Measurements from ENCODE around the gene RDM1.

DNA sequence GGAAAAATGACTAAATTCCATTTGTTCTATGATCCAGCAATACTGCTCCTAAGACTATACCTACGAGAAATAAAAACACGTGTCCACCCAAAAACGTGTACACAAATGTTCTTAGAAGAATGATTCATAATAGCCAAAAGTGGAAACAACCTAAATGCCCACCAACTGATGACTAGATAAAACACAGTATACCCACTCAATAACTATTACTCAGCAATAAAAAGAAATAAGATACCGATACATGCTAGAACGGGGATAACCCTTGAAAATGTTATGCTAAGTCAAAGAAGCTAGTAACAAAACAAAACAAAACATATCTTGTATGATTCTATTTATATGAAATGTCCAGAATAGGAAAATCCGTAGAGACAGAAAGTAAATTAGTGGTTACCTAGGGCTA, 33.1 kb upstream of the RDM1 start:
- TF ChIP-seq, protein P1, sequence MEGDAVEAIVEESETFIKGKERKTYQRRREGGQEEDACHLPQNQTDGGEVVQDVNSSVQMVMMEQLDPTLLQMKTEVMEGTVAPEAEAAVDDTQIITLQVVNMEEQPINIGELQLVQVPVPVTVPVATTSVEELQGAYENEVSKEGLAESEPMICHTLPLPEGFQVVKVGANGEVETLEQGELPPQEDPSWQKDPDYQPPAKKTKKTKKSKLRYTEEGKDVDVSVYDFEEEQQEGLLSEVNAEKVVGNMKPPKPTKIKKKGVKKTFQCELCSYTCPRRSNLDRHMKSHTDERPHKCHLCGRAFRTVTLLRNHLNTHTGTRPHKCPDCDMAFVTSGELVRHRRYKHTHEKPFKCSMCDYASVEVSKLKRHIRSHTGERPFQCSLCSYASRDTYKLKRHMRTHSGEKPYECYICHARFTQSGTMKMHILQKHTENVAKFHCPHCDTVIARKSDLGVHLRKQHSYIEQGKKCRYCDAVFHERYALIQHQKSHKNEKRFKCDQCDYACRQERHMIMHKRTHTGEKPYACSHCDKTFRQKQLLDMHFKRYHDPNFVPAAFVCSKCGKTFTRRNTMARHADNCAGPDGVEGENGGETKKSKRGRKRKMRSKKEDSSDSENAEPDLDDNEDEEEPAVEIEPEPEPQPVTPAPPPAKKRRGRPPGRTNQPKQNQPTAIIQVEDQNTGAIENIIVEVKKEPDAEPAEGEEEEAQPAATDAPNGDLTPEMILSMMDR (IDR thresholded peaks at IDR 0.05) = no peak
- TF ChIP-seq POLR2A (IDR thresholded peaks at IDR 0.05) = no peak
